ENCODE measurements around the gene CMC4.

Gene CMC4

GRCh38 chrX:155052738-155053498 lies 18.0 kb downstream of the CMC4 start:
- no peak for DNase-seq

DNA sequence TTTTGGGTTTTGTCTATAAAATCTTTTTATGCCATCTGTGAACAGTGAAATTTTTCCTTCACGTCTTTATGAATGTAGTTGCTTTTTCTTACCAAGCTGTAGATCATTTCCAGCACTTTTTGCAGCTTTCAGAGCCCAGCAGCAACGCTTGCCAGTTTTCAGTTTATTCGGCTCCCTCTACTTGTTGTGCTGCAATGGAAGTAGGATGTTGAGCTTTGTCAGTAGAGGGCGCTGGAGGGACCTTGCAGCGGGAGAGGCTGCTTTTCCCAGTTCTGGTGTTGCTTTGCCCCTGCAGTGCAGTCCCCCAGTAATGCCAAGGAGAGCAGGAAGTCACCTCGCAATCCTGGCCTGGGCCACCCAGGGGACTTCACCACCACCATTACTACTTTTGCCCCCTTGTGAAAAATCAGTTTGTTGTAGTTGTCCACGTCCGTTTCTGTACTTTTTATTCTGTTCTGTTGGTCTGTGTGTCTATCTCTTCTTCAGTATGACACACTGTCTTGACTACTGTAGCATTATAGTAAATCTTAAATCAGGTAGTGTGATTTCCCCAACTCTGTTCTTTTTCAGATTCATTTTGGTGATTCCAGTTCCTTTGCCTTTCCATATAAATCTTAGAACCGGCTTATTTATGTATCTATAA lies 21.8 kb downstream of the CMC4 start:
- peak; percentile 1 for DNase-seq

DNA sequence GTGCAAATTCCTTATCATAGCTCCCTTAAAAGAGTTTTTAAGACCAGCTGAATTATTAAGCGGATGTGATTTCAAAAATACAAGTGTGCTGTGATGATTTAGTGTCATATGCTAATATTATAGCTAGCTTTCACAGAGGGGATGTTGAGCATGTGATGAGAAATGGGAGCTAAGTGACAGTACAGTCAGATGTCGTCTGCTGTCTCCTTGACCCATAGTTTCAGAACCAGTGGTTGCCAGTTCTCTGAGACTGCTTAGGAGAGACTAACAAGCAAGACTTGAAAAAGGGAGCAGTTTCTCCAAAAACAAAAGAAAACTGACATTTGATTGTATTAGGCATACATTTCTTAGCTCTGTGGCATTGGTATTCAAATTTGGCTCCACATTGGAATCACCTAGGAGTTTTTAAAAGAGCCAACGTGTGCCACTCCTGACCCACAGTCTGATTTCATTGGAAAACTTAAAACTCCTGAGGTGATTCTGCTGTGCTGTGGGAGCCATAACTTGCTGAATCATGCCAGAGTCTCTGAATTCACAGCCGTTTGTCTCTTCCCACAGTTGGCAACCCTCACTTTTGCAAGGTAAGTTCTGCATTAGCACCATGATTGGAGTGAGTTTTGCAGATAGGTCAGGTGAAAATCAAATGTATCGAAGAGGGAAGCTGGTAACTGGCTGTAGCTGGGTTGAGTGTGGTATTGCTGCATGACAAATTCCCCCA lies 24.0 kb downstream of the CMC4 start:
- no peak for DNase-seq

DNA sequence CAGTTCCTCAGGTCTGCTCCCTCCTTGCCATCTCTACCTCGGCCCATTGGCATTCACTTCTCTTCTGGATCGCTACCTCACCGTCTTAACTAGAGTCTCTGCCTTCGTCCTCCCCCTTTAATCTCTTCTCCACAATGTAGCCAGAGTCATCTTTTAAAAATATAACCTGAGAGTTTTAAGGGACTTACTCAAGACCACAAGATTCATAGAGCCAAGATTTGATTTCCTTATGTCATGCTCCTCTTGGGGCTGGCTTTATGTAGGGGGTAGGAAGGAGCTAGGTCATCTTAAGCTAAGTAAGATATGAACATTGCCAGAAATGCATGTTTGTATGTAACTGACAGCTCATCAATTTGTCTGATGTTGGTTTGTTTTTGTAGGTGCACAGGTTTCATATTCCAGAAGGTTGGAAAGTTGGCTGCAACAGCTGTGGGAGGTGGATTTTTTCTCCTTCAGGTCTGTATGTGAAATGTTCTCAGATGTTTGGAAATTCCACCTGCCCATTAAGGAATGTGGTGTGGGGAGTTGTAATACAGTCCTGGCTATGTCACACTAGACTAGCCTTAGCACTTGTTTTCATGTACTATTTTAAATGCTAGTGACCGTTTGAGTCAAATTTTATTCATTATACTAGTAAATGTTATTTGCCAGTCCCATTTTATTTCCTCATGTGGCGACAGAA lies 24.7 kb downstream of the CMC4 start:
- DNase-seq: no peak

DNA sequence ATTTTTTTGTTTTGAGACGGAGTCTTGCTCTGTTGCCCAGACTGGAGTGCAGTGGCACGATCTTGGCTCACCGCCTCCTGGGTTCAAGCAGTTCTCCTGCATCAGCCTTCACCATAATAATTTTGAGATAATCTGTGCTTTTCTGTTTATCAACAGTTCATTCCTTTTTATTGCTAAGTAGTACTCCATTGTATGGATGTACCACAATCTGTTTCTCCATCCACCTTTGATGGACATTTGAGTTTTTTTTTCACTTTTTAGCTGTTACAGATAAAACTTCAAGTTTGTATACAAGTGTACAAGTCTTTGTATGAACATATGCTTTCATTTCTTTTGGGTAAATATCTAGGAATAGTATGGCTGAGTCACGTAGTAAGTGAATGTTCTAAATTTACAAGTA lies 35.2 kb downstream of the CMC4 start:
- DNase-seq: no peak

DNA sequence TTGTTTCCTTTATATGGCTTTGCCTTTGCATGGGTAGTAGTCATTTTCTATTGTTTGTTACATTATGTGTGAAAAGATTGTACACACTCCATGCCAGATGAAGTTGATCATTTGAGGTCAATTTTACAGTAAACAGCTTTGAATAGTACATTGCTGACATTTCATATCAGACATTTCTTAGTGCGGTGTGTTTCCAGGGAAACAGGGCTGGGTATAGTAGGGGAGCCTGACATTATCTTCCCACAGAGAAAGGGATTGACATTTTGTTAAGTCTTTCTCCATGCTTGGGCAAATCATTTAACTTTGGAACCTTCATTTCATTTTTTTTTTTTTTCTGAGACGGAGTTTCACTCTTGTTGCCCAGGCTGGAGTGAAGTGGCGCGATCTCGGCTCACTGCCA lies 39.3 kb downstream of the CMC4 start:
- DNase-seq: no peak

- no peak for DNase-seq
Measured at GRCh38 chrX:155028877-155029291, 42.1 kb downstream of the CMC4 start.

DNA sequence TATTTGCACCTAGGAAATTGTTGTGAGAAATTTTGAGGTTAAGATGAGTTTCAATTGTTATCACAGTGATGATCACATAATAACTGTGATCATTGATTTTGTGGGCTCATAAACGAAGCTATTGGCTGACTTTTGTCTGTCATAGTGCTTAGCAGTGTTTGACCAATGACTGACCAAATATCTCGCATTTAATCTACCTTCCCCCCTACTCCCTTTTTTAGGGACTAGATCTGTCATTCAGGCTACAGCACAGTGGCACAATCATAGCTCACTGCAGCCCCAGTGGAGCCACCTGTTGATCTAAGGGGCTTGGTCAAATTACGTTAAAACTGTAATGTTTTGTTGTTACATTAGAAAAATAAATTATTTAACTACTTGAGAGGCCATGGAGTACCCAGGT lies 42.8 kb downstream of the CMC4 start:
- DNase-seq: no peak

DNA sequence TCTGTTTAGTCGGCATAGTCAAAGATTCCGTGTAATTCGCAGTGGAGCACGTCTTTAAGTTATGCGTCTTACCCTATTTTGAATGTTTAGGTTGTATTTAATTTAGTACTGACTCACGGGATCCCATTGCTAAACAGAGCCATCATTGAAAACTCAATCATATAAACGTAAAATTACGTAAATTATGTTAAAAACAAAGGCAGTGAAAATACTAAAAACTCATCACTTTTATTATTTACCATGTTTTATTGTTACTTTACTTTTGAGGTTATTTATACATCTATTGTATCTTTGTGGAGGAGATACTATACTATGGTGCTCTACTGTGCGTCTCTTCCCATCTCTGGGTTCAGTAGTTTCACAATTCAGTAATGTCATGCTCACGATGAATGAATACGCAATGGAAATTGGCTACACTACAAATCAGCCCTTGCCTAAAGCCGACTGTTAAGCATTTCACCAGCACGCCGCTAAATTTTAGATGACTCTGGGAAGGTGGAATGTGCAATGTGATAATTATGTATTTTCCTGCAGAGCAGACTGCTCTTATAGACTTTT lies 43.3 kb downstream of the CMC4 start:
- DNase-seq: peak; percentile 13

- DNase-seq: peak; percentile 50
Measured at GRCh38 chrX:155026727-155027508, 44.0 kb downstream of the CMC4 start, which contains the start of gene FUNDC2. Gene FUNDC2 (plus strand): TSS chrX:155026844. CDS start chrX:155026939, 95 bp downstream.

- DNase-seq: no peak
Measured at GRCh38 chrX:155026420-155026726, 44.6 kb downstream of the CMC4 start.

- no peak for DNase-seq
Measured at GRCh38 chrX:155023907-155024833, 46.8 kb downstream of the CMC4 start.

- no peak for DNase-seq
Measured at GRCh38 chrX:155022585-155022984, 48.4 kb downstream of the CMC4 start, which contains the start of gene F8. Gene F8 (minus strand): TSS chrX:155022723. CDS start chrX:155022552, 171 bp downstream.

DNA sequence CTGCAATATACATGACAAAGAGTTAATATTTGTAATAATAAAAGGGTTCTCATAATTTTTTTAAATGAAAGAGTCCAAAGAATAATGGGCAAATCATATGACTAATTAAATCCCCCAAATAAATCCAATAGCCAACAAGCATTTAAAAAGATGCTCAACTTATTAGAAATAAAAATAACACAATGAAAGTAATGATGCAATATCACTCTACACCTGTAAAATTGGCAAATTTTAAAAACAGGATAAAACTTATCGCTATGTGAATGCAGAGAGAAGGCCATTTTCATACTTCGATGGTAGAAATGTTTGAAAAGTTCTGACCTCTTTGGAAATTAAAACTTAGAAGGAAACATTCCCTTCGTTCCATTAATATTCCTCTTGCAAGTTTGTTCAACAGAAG lies 50.3 kb downstream of the CMC4 start:
- DNase-seq: no peak
